IPS-18c (cell line): ENCODE data around the gene DENND5B.
A peak's percentile ranks its signal among the peaks of the same experiment; 100 is the strongest.
"Not testable (repeated sequence)": the region's sequence is repeated elsewhere in the genome, so short reads cannot be mapped to it uniquely, and the experiment has no call there.

Experiments
- H3K4me3 ChIP-seq: 2 replicates; pipeline ENCODE4 v1.7.0; 2013; ENCODE audit warnings: low read depth, mild to moderate bottlenecking, low read length, moderate library complexity; ENCODE audit not compliant: insufficient read depth
- H3K9me3 ChIP-seq: one replicate; pipeline ENCODE4 v1.6.1; 2013; ENCODE audit warnings: mild to moderate bottlenecking, low read length, moderate library complexity; ENCODE audit not compliant: control insufficient read depth, insufficient read depth

Gene DENND5B

GRCh38 chr12:31387466-31387865 is 203.5 kb downstream of the DENND5B start:
- Histone ChIP-seq H3K9me3 (no peaks in the 10 kb centered on the region), H3K4me3 (no peak overlapping the region)

- H3K4me3 ChIP-seq: no peak overlapping the region
Observed at GRCh38 chr12:31387011-31387410, 203.9 kb downstream of the DENND5B start.

DNA sequence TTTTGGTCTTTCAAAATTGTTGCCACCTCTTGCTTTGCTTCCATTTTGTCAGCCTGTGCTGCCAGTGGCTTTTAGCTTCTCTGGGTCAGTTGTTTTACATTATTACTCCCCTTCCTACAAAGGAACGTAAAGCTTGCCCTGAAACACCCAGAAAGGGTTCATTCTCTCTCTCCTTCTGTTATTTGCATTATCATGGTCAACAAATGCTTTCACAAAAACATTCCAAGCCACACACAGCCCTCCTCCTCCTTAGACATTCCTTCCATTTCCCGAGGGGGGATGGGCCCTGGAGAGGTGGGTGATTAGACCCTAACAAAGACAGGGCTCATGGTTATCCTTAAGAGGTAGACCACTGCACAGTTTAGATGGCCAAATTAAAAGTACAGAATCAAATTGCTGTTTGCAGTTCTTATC is 204.6 kb downstream of the DENND5B start:
- no peaks in the 10 kb centered on the region for H3K9me3 ChIP-seq
- H3K4me3 ChIP-seq: no peak overlapping the region

More at GRCh38 chr12:31387011-31387410, 203.9 kb downstream of the DENND5B start:
- no peaks in the 10 kb centered on the region for H3K9me3 ChIP-seq

GRCh38 chr12:31377210-31377609 is 213.7 kb downstream of the DENND5B start:
- H3K4me3 ChIP-seq, H3K9me3 ChIP-seq: not testable (repeated sequence)

- H3K4me3 ChIP-seq, H3K9me3 ChIP-seq: not testable (repeated sequence)
Observed at GRCh38 chr12:31375422-31375821, 215.5 kb downstream of the DENND5B start.

GRCh38 chr12:31371256-31371620 is 219.7 kb downstream of the DENND5B start:
- no peaks in the 10 kb centered on the region for H3K9me3 ChIP-seq
- H3K4me3 ChIP-seq: peak overlapping the region; percentile 52

GRCh38 chr12:31370531-31371255 is 220.2 kb downstream of the DENND5B start:
- peak overlapping the region; percentile 52 for H3K4me3 ChIP-seq

DNA sequence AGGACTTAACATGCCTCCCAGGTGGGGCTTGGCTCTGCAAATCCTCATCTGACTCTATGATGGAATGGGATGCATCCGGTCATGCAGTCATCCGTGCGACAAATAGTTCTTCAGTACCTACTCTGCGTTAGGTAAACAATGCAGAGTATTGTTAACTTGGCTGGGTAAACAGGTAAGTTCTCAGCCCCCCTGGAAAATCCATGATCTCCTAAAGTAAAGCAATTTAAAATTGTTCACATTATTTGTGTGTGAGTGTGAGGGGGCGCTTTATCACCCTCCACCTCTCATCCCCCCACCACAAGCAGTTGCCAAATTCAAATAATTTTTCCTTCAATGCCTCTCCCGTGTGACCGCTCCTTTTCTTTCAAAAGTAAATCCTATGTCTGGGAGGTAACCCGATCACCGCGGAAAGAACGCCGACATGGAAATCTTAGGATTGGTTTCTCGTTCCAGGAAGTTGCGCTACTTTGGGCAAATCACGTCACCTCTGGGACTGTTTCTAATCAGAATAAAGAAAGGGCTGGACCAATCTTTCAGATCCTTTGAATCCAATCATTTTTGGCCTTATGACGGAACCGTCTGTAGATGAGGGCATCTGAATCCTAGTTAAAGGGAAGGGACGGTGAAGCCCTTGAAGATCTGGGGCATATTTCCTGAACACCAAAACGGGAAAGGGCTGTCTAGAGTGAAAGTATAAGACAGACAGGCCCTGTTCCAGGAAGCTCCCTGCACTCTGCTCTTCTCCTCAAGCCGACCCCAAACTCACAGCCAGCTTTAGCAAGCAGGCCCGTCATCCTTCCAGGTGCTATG is 221.0 kb downstream of the DENND5B start:
- Histone ChIP-seq H3K9me3 (no peaks in the 10 kb centered on the region), H3K4me3 (peak overlapping the region; percentile 22; the same call in 1 of the 2 replicates)

More at GRCh38 chr12:31370531-31371255, 220.2 kb downstream of the DENND5B start:
- H3K9me3 ChIP-seq: no peaks in the 10 kb centered on the region

DNA sequence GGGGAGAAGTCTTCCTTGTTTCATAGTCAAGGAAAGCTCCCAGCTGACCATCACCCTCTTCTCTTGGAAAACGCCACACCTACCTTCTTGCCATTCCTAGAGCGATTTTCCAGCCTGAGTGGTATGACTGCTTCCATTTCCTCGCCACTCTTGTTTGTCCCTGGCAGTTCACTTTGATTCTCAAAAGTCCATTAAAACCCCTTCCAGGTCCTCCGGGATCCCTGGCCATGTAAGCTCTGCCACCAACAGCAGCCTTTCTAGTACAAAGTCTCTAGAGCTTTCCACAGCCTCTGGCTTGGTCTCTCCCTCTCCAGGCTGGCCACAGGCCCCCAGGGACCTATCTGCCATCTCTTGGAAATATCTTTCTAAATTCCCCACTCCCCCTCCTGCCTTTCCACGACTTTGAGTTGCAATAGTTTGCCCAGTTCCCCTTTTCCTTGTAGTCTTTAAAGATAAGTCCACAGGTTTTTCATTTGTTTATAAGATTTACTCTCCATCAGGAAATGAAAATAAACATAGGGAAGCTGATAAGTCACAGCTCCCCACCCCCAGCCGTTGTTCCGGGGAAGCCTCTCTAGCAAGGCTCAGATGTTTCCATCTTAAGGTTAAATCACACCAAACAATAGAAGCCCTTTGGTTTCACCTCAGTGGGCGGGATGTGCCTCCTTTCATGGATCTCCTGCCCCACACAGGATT is 222.1 kb downstream of the DENND5B start:
- H3K4me3 ChIP-seq: no peak overlapping the region; the same call in 1 of the 2 replicates

DNA sequence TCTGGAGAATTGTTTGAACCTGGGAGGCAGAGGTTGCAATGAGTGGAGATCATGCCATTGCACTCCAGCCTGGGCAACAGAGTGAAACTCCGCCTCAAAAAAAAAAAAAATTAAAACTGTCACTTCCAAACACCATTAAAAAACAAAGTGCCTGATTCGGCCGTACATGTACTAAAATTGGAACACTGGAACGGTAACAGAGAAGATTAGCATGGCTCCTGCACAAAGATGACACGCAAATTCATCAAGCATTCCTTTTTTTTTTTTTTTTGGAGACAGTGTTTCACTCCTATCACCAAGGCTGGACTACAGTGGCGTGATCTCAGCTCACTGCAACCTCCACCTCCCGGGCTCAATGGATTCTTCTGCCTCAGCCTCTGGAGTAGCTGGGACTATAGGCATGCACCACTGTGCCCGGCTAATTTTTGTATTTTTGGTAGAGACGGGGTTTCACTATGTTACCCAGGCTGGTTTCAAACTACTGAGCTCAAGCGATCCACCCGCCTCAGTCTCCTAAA is 224.8 kb downstream of the DENND5B start:
- H3K9me3 ChIP-seq: no peaks in the 10 kb centered on the region
- no peak overlapping the region for H3K4me3 ChIP-seq

More for the DNA sequence above, 222.1 kb downstream of the DENND5B start:
- no peaks in the 10 kb centered on the region for H3K9me3 ChIP-seq

- no peaks in the 10 kb centered on the region for H3K9me3 ChIP-seq
- no peak overlapping the region for H3K4me3 ChIP-seq
Observed at GRCh38 chr12:31363831-31364230, 227.1 kb downstream of the DENND5B start.

DNA sequence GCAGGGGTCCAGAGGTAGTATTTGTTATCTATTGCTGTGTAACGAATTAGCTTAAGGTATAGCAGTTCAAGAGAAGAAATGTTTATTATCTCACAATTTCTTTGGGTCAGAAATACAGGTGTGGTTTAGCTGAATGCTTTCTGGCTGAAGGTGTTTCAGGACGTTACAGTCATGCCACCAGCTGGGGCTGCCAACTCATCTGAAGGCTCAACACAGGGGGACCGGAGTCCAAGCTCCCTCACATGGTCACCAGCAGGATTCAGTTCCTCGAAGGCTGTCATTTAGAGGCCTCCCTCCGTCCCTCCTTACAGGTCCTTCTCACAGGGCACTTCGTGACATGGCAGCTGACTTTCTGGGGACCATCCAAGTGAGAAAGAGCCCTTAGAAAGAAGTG is 227.5 kb downstream of the DENND5B start:
- H3K9me3 ChIP-seq: no peaks in the 10 kb centered on the region
- H3K4me3 ChIP-seq: no peak overlapping the region

DNA sequence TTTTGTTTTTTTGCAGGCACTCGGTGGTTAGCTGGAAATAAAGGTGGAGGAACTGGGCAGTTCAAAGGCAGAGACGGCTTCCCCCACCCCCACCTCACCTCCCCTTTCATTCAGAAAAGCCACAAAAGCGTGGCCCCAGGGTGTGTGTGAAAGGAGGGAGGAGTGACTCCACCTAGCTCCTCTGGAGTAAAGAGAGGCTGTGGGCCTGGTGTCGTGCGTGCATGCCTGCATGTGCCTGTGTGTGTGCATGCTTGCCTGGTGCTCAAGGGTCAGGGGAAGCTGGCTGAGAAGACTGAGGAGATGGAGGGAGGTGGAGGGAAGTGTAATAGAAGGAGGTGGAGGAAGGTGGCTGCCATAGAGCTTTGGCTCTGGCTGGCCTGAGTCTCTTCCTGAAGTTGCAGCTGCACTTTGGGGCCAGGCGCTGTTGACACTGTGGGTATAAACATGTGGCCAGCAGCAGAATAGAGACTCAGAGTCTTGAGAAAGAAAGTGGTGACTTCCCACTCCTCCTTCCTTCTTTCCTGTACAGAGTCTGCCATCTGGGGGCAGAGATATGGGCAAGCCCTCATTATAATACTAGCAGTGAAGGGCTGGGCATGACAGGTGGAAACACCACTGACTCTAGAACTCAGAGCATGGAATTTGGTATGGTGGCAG is 228.0 kb downstream of the DENND5B start:
- H3K4me3 ChIP-seq: peak overlapping the region; percentile 25; the same call in 1 of the 2 replicates

GRCh38 chr12:31362115-31362758 is 228.7 kb downstream of the DENND5B start:
- H3K9me3 ChIP-seq: no peaks in the 10 kb centered on the region
- peak overlapping the region; percentile 28 for H3K4me3 ChIP-seq

More for the DNA sequence above, 228.0 kb downstream of the DENND5B start:
- H3K9me3 ChIP-seq: no peaks in the 10 kb centered on the region

DNA sequence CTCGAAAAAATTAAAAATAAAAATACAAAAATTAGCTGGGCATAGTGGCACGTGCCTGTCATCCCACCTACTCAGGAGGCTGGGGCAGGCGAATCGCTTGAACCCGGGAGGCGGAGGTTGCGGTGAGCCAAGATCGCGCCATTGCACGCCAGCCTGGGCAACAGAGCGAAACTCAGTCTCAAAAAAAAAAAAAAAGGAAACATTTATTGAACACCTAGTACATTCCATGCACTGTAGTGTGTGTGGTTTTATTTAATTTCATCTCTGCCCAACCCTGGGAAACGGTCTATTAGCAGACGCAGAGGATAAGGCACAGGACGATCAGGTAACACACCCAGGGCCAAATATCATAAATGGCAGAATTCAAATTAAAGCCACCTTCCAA is 229.2 kb downstream of the DENND5B start:
- Histone ChIP-seq H3K4me3 (peak overlapping the region; percentile 28; the same call in 1 of the 2 replicates), H3K9me3 (no peaks in the 10 kb centered on the region)

DNA sequence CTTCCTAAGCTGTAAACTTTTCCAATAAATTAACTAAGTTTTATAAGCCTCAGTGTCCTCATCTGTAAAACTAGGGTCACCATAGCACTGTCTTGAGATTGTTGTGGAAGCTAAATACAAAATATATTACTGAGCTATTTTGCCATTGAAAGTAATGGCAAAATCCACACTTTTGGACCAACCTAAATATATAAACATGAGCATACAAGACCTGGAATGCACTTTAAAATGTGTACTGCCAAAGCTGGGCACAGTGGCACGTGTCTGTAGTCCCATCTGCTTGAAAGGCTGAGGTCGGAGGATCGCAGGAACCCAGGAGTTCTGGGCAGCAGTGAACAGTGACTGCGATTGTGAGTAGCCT is 235.2 kb downstream of the DENND5B start:
- no peaks in the 10 kb centered on the region for H3K9me3 ChIP-seq
- H3K4me3 ChIP-seq: no peak overlapping the region
